Neuronal stem cell (in vitro differentiated cells): Measurements from ENCODE around the gene MYL9.
A peak's percentile ranks its signal among the peaks of the same experiment; 100 is the strongest.

Experiments used
- DNase-seq: peaks from one replicate; pipeline ENCODE4 v3.0.0-alpha.2; 2013; ENCODE audit warnings: low spot score
- H2AFZ ChIP-seq: one replicate; pipeline ENCODE4 v1.6.1; 2013; ENCODE audit warnings: mild to moderate bottlenecking, low read length, inconsistent platforms
- H2AK5ac ChIP-seq: 2 replicates; pipeline ENCODE4 v1.6.1; 2013; ENCODE audit warnings: low read depth, mild to moderate bottlenecking, inconsistent platforms, low read length, moderate library complexity, mixed read lengths
- H2BK120ac ChIP-seq: 2 replicates; pipeline ENCODE4 v1.6.1; 2013; ENCODE audit warnings: low read depth, mild to moderate bottlenecking, inconsistent platforms, low read length, moderate library complexity, mixed read lengths
- H2BK12ac ChIP-seq: one replicate; pipeline ENCODE4 v1.6.1; 2013; ENCODE audit warnings: low read length, inconsistent platforms
- H2BK15ac ChIP-seq: 2 replicates; pipeline ENCODE4 v1.6.1; 2013; ENCODE audit warnings: mild to moderate bottlenecking, low read length, inconsistent platforms, mixed read lengths
- H2BK5ac ChIP-seq: one replicate; pipeline ENCODE4 v1.6.1; 2013; ENCODE audit warnings: inconsistent platforms, mild to moderate bottlenecking, low read length, moderate library complexity
- H3K14ac ChIP-seq: one replicate; pipeline ENCODE4 v1.6.1; 2013; ENCODE audit warnings: low read length, inconsistent platforms
- H3K18ac ChIP-seq: 2 replicates; pipeline ENCODE4 v1.6.1; 2013; ENCODE audit warnings: low read length, inconsistent platforms
- H3K23ac ChIP-seq: 2 replicates; pipeline ENCODE4 v1.6.1; 2013; ENCODE audit warnings: low read depth, mild to moderate bottlenecking, mixed read lengths, low read length, inconsistent platforms; ENCODE audit not compliant: poor library complexity
- H3K27ac ChIP-seq: replicated peaks from 3 replicates; pipeline ENCODE4 v1.5.1; 2013; ENCODE audit warnings: low read length, inconsistent platforms
- H3K27me3 ChIP-seq, 3 experiments: 2 replicates each; pipeline ENCODE4 v1.6.1; 2013; ENCODE audit warnings: low read length in 3 of 3, mild to moderate bottlenecking in 2 of 3, inconsistent platforms in 1 of 3, low read depth in 1 of 3, mixed read lengths in 1 of 3, moderate library complexity in 1 of 3; ENCODE audit not compliant: control insufficient read depth in 3 of 3, insufficient read depth in 3 of 3
- H3K36me3 ChIP-seq, 2 donors: replicated peaks in 1 of 2; 2 replicates each; pipeline ENCODE4 v1.6.1; 2013; ENCODE audit warnings: low read length in 2 of 2; ENCODE audit not compliant: control insufficient read depth in 2 of 2, insufficient read depth in 2 of 2
- H3K4ac ChIP-seq: 2 replicates; pipeline ENCODE4 v1.6.1; 2013; ENCODE audit warnings: inconsistent platforms, mild to moderate bottlenecking, low read length, moderate library complexity
- H3K4me1 ChIP-seq, 2 donors: 1 replicate in 1 of 2; 2 replicates in 1 of 2; pipeline ENCODE4 v1.6.1; 2013; ENCODE audit warnings: low read length in 2 of 2, low read depth in 1 of 2; ENCODE audit not compliant: control insufficient read depth in 2 of 2, insufficient read depth in 1 of 2
- H3K4me2 ChIP-seq: one replicate; pipeline ENCODE4 v1.6.1; 2013; ENCODE audit warnings: mild to moderate bottlenecking, low read length, inconsistent platforms; ENCODE audit not compliant: insufficient read depth, poor library complexity, severe bottlenecking
- H3K4me3 ChIP-seq, 2 donors: 2 replicates each; pipeline ENCODE4 v1.5.1; 2013; ENCODE audit warnings: low read length in 2 of 2, mild to moderate bottlenecking in 2 of 2, inconsistent platforms in 1 of 2, moderate library complexity in 1 of 2
- H3K79me1 ChIP-seq: one replicate; pipeline ENCODE4 v1.6.1; 2013; ENCODE audit warnings: low read depth, mild to moderate bottlenecking, inconsistent platforms, low read length, moderate library complexity
- H3K9ac ChIP-seq: one replicate; pipeline ENCODE4 v1.6.1; 2013; ENCODE audit warnings: mild to moderate bottlenecking, low read depth, low read length, inconsistent platforms; ENCODE audit not compliant: poor library complexity
- H3K9me3 ChIP-seq, 2 donors: replicated peaks in 1 of 2; 2 replicates each; pipeline versions ENCODE3 to v1.6.1; 2013; ENCODE audit warnings: low read length in 2 of 2, mild to moderate bottlenecking in 2 of 2, inconsistent platforms in 1 of 2, low read depth in 1 of 2, mixed read lengths in 1 of 2, moderate library complexity in 1 of 2; ENCODE audit not compliant: control insufficient read depth in 2 of 2, insufficient read depth in 1 of 2
- H4K8ac ChIP-seq: one replicate; pipeline ENCODE4 v1.6.1; 2013; ENCODE audit warnings: low read depth, mild to moderate bottlenecking, inconsistent platforms, low read length, moderate library complexity
- H4K91ac ChIP-seq: one replicate; pipeline ENCODE4 v1.6.1; 2013; ENCODE audit warnings: low read length, low read depth, mild to moderate bottlenecking, inconsistent platforms; ENCODE audit not compliant: poor library complexity
- WGBS, 2 donors: extraction: QIAGEN DNeasy Blood & Tissue Kit; methylation state at CpG; one replicate each; pipeline ENCODE4 v1.1.7; 2013; ENCODE audit warnings: missing lambda C conversion rate in 2 of 2, mixed read lengths in 1 of 2; ENCODE audit not compliant: insufficient read length in 2 of 2, insufficient replicate concordance in 1 of 2; ENCODE audit errors: extremely low coverage in 2 of 2; 5-methylcytosine and 5-hydroxymethylcytosine counted together

MYL9 gene

GRCh38 chr20:36582322-36582721 is 41.0 kb downstream of the MYL9 start:
- no peak overlapping the region for H3K4ac ChIP-seq
- H3K9ac ChIP-seq = peak overlapping the region; percentile 63
- H3K14ac ChIP-seq = no peak overlapping the region
- H3K23ac ChIP-seq = no peak overlapping the region
- H4K8ac ChIP-seq = no peak overlapping the region
- no peaks in the 10 kb centered on the region for H3K4me1 ChIP-seq
- H4K91ac ChIP-seq = no peak overlapping the region
- no peak overlapping the region for H3K27ac ChIP-seq
- H2AFZ ChIP-seq = no peak overlapping the region
- H2BK12ac ChIP-seq = no peak overlapping the region
- no peak for DNase-seq
- no peak overlapping the region for H2BK120ac ChIP-seq
- H2BK15ac ChIP-seq = no peak overlapping the region
- no peaks in the 10 kb centered on the region for H3K27me3 ChIP-seq
- peaks cover 21% of the 10 kb centered on the region for H3K79me1 ChIP-seq
- H3K36me3 ChIP-seq = peaks cover 46 to 89% of the 10 kb centered on the region in 2 donors
- no peak overlapping the region for H3K4me3 ChIP-seq
- no peaks in the 10 kb centered on the region for H3K9me3 ChIP-seq
- no peak overlapping the region for H2BK5ac ChIP-seq
- no CpG with 5 or more reads among the region's 4 CpGs for WGBS, 2 donors
- H3K18ac ChIP-seq = no peak overlapping the region
- no peak overlapping the region for H3K4me2 ChIP-seq
- no peak overlapping the region for H2AK5ac ChIP-seq

- H3K27ac ChIP-seq = no peak overlapping the region
- H4K91ac ChIP-seq = no peak overlapping the region
- H3K9ac ChIP-seq = no peak overlapping the region
- no peak overlapping the region for H2AK5ac ChIP-seq
- H3K4me1 ChIP-seq = no peaks in the 10 kb centered on the region
- H2BK12ac ChIP-seq = no peak overlapping the region
- H3K27me3 ChIP-seq = no peaks in the 10 kb centered on the region
- no peak overlapping the region for H2AFZ ChIP-seq
- H4K8ac ChIP-seq = no peak overlapping the region
- no CpG with 5 or more reads among the region's 4 CpGs for WGBS, 2 donors
- no peak overlapping the region for H2BK15ac ChIP-seq
- H3K14ac ChIP-seq = no peak overlapping the region
- H2BK5ac ChIP-seq = no peak overlapping the region
- peaks cover 47 to 91% of the 10 kb centered on the region in 2 donors for H3K36me3 ChIP-seq
- DNase-seq = no peak
- H3K79me1 ChIP-seq = peaks cover 21% of the 10 kb centered on the region
- no peak overlapping the region for H3K23ac ChIP-seq
- H3K4me3 ChIP-seq = no peak overlapping the region
- no peak overlapping the region for H3K4me2 ChIP-seq
- no peak overlapping the region for H3K4ac ChIP-seq
- no peaks in the 10 kb centered on the region for H3K9me3 ChIP-seq
- no peak overlapping the region for H3K18ac ChIP-seq
- H2BK120ac ChIP-seq = no peak overlapping the region
Observed at GRCh38 chr20:36582821-36583220, 41.5 kb downstream of the MYL9 start.

- WGBS, 2 donors = no CpG with 5 or more reads among the region's 2 CpGs
- Histone ChIP-seq H4K91ac (no peak overlapping the region), H3K4me2 (no peak overlapping the region), H3K23ac (no peak overlapping the region), H3K18ac (no peak overlapping the region), H3K4me3 (no peak overlapping the region), H2BK120ac (no peak overlapping the region), H3K4ac (no peak overlapping the region), H3K79me1 (peaks cover 16% of the 10 kb centered on the region), H2BK12ac (no peak overlapping the region), H2BK15ac (no peak overlapping the region), H3K27ac (no peak overlapping the region), H3K14ac (no peak overlapping the region), H3K9ac (no peak overlapping the region), H3K36me3 (peaks cover 45 to 93% of the 10 kb centered on the region in 2 donors), H3K4me1 (no peaks in the 10 kb centered on the region), H3K9me3 (no peaks in the 10 kb centered on the region), H2AK5ac (no peak overlapping the region), H3K27me3 (no peaks in the 10 kb centered on the region), H2AFZ (no peak overlapping the region), H2BK5ac (no peak overlapping the region), H4K8ac (no peak overlapping the region)
- DNase-seq = no peak
Observed at GRCh38 chr20:36584018-36584481, 42.7 kb downstream of the MYL9 start.

- Histone ChIP-seq H3K9me3 (no peaks in the 10 kb centered on the region), H3K23ac (no peak overlapping the region), H4K8ac (no peak overlapping the region), H3K14ac (no peak overlapping the region), H3K4me1 (no peaks in the 10 kb centered on the region), H3K4me3 (no peak overlapping the region), H3K27me3 (no peaks in the 10 kb centered on the region), H3K36me3 (peaks cover 36 to 92% of the 10 kb centered on the region in 2 donors), H3K79me1 (peaks cover 11% of the 10 kb centered on the region), H3K27ac (no peak overlapping the region), H2BK12ac (no peak overlapping the region), H2BK120ac (no peak overlapping the region), H2AFZ (no peak overlapping the region), H3K18ac (no peak overlapping the region), H3K4ac (no peak overlapping the region), H3K9ac (no peak overlapping the region), H2AK5ac (no peak overlapping the region), H2BK5ac (peak overlapping the region; percentile 15), H4K91ac (no peak overlapping the region), H3K4me2 (no peak overlapping the region), H2BK15ac (no peak overlapping the region)
- WGBS, 2 donors = no CpG with 5 or more reads among the region's 8 CpGs
- DNase-seq = no peak
Observed at GRCh38 chr20:36585410-36586125, 44.2 kb downstream of the MYL9 start.
